HCT116 (cell line): ENCODE data around the gene CCDC3. TPM values are rescaled to one million over a fixed set of nuclear protein-coding genes. Genes with fewer than 3 reads are reported as not detected.

ENCODE experiments used
- ATAC-seq: fragments of 200-7000 bp; cut with Tn5 transposase; 2 replicates; pipeline ENCODE4 v1.9.1; 2020; ENCODE audit warnings: mild to moderate bottlenecking, moderate library complexity
- BruUV-seq: library from RNA; stranded (reverse); fragments of 400-500 nt; replicated peaks from 2 replicates; lab custom pipeline; 2021; lab: Mats Ljungman, UMichigan
- CTCF ChIA-PET: fragments of 300-600 bp; sonication (Branson Sonifier 250); formaldehyde crosslinking; loops from one replicate; lab custom pipeline; 2021; ENCODE audit warnings: antibody characterized with exemption; lab: Charles Lee
- POLR2A ChIA-PET: fragments of 300-600, 350-600 bp; sonication (Branson Sonifier 250); formaldehyde crosslinking; loops from one replicate; lab custom pipeline; 2021; ENCODE audit warnings: antibody characterized with exemption; lab: Charles Lee
- RAD21 ChIA-PET, 2 experiments: fragments of 300-600 bp; sonication (Branson Sonifier 250); formaldehyde crosslinking; loops; one replicate each; lab custom pipeline; 2023; ENCODE audit warnings: low total read pairs in 2 of 2; ENCODE audit not compliant: uncharacterized antibody in 2 of 2, unreplicated experiment in 2 of 2, low non-redundant PET in 1 of 2; lab: Charles Lee
- DNase-seq: peaks from one replicate; pipeline ENCODE4 v3.0.0-alpha.2; 2010; ENCODE audit warnings: low read depth, low spot score
- H2AFZ ChIP-seq: fragments of 200-600 bp; shearing (Covaris generic), sonication (generic); 2 replicates; pipeline ENCODE4 v1.6.1; 2017; ENCODE audit warnings: low read depth, mixed run types, mixed read lengths, antibody characterized with exemption, low read length; ENCODE audit not compliant: poor library complexity, severe bottlenecking
- H3K27ac ChIP-seq: 2 replicates; pipeline ENCODE4 v1.5.1; 2012; ENCODE audit warnings: low read depth, low read length
- H3K27me3 ChIP-seq: fragments of 200-600 bp; sonication (generic); 2 replicates; pipeline ENCODE4 v1.6.1; 2016; ENCODE audit warnings: mixed run types, low read length, mixed read lengths; ENCODE audit not compliant: insufficient read depth
- H3K36me3 ChIP-seq, 2 experiments: fragments of 200-500 bp in 1 of 2; fragments of 200-600 bp in 1 of 2; sonication (Bioruptor generic) in 1 of 2; sonication (generic) in 1 of 2; 2 replicates each; pipeline versions ENCODE4 v1.5.1 to v1.6.1; 2014 to 2016; ENCODE audit warnings: low read length in 2 of 2, inconsistent platforms in 1 of 2, mixed read lengths in 1 of 2, mixed run types in 1 of 2; ENCODE audit not compliant: insufficient read depth in 2 of 2, control insufficient read depth in 1 of 2
- H3K4me1 ChIP-seq, 2 experiments: fragments of 200-600 bp in 1 of 2; sonication (generic) in 1 of 2; 2 replicates each; pipeline versions ENCODE4 v1.5.1 to v1.6.1; 2012 to 2017; ENCODE audit warnings: low read length in 2 of 2, inconsistent platforms in 1 of 2, mild to moderate bottlenecking in 1 of 2, mixed read lengths in 1 of 2, mixed run types in 1 of 2, moderate library complexity in 1 of 2; ENCODE audit not compliant: insufficient read depth in 2 of 2, control insufficient read depth in 1 of 2
- H3K4me2 ChIP-seq: fragments of 200-600 bp; sonication (generic); 2 replicates; pipeline ENCODE4 v1.6.1; 2017; ENCODE audit warnings: mixed run types, low read length, mixed read lengths
- H3K4me3 ChIP-seq, 2 experiments: fragments of 200-600 bp in 1 of 2; sonication (generic) in 1 of 2; replicated peaks in 1 of 2; 2 replicates each; pipeline ENCODE4 v1.5.1; 2011 to 2016; ENCODE audit warnings: low read length in 2 of 2, control low read depth in 1 of 2, low read depth in 1 of 2, mild to moderate bottlenecking in 1 of 2, mixed read lengths in 1 of 2, mixed run types in 1 of 2
- H3K79me2 ChIP-seq: fragments of 200-600 bp; sonication (generic); 2 replicates; pipeline ENCODE4 v1.6.1; 2017; ENCODE audit warnings: mild to moderate bottlenecking, mixed run types, low read length, moderate library complexity, mixed read lengths; ENCODE audit not compliant: insufficient read depth
- H3K9ac ChIP-seq: fragments of 200-600 bp; sonication (generic); 2 replicates; pipeline ENCODE4 v1.6.1; 2016; ENCODE audit warnings: low read length, mixed read lengths
- H3K9me2 ChIP-seq: fragments of 200-600 bp; sonication (generic), shearing (Covaris generic); 2 replicates; pipeline ENCODE4 v1.6.1; 2017; ENCODE audit warnings: mixed run types, mild to moderate bottlenecking, moderate library complexity; ENCODE audit not compliant: insufficient read depth
- H3K9me3 ChIP-seq, 2 experiments: fragments of 200-500 bp in 1 of 2; fragments of 200-600 bp in 1 of 2; sonication (Bioruptor generic) in 1 of 2; sonication (generic) in 1 of 2; 2 replicates each; pipeline ENCODE4 v1.6.1; 2014 to 2017; ENCODE audit warnings: low read length in 2 of 2, mixed read lengths in 2 of 2, inconsistent platforms in 1 of 2, low read depth in 1 of 2, mild to moderate bottlenecking in 1 of 2, mixed run types in 1 of 2, moderate library complexity in 1 of 2; ENCODE audit not compliant: control insufficient read depth in 1 of 2, insufficient read depth in 1 of 2
- H4K20me1 ChIP-seq: fragments of 200-600 bp; sonication (generic), shearing (Covaris generic); 2 replicates; pipeline ENCODE4 v1.6.1; 2017; ENCODE audit warnings: mixed run types, mild to moderate bottlenecking, moderate library complexity; ENCODE audit not compliant: insufficient read depth
- ATF3 ChIP-seq: IDR thresholded peaks from 2 replicates; pipeline ENCODE4 v1.6.1; 2012
- ELF1 ChIP-seq: IDR thresholded peaks from 2 replicates; pipeline ENCODE4 v1.6.1; 2012; ENCODE audit warnings: low read depth, borderline replicate concordance
- EZH2 ChIP-seq: fragments of 200-600 bp; sonication (generic); IDR thresholded peaks from 2 replicates; pipeline ENCODE4 v1.6.1; 2017; ENCODE audit warnings: antibody characterized with exemption, mixed run types
- POLR2A ChIP-seq: IDR thresholded peaks from 2 replicates; pipeline ENCODE4 v1.7.0; 2011; ENCODE audit warnings: borderline replicate concordance; ENCODE audit not compliant: insufficient read depth, insufficient read length; ENCODE audit errors: extremely low read depth
- RAD21 ChIP-seq: IDR thresholded peaks from 2 replicates; pipeline ENCODE4 v1.6.1; 2012; ENCODE audit warnings: low read depth, mild to moderate bottlenecking
- TCF7L2 ChIP-seq: IDR thresholded peaks from 2 replicates; pipeline ENCODE4 v1.7.0; 2011; ENCODE audit warnings: borderline replicate concordance, inconsistent platforms; ENCODE audit not compliant: insufficient read depth, insufficient read length; ENCODE audit errors: extremely low read depth
- ZFX ChIP-seq: fragments of 450-650 bp; IDR thresholded peaks from 2 replicates; pipeline ENCODE4 v1.6.1; 2017
- ZNF274 ChIP-seq: fragments of 200-500 bp; sonication (Bioruptor generic); IDR thresholded peaks from 2 replicates; pipeline ENCODE4 v1.6.1; 2014; ENCODE audit warnings: mild to moderate bottlenecking, low read depth, low read length, inconsistent platforms
- intact Hi-C: fragments of 100-400 bp; cut with micrococcal nuclease; formaldehyde crosslinking; loops from 2 replicates; pipeline ENCODE4 v1.10.0; 2022
- total RNA-seq: library from RNA; stranded (reverse); gene quantifications from one replicate; pipeline ENCODE4 v1.2.1, GENCODE V29; 2021; ENCODE audit not compliant: unreplicated experiment
- TF ChIP-seq, protein P1 (sequence below): IDR thresholded peaks from 2 replicates; pipeline ENCODE4 v1.6.1; 2012; ENCODE audit warnings: low read depth
- TF ChIP-seq, protein P2 (sequence below), 3 experiments: fragments of 200-600 bp in 1 of 3; sonication (generic) in 1 of 3; IDR thresholded peaks in 2 of 3; conservative IDR thresholded peaks in 1 of 3; 2 replicates each; pipeline ENCODE4 v1.5.1; 2012 to 2017; ENCODE audit warnings: low read depth in 2 of 3, low read length in 2 of 3, antibody characterized with exemption in 1 of 3, borderline replicate concordance in 1 of 3, control low read depth in 1 of 3, mild to moderate bottlenecking in 1 of 3, mixed read lengths in 1 of 3, mixed run types in 1 of 3, moderate library complexity in 1 of 3; ENCODE audit not compliant: insufficient read depth in 1 of 3
- TF ChIP-seq, protein P3 (sequence below): IDR thresholded peaks from 2 replicates; pipeline ENCODE4 v1.6.1; 2012

The CCDC3 gene
- total RNA-seq, 1 experiment from 2014 or later: 10.5 TPM

DNA sequence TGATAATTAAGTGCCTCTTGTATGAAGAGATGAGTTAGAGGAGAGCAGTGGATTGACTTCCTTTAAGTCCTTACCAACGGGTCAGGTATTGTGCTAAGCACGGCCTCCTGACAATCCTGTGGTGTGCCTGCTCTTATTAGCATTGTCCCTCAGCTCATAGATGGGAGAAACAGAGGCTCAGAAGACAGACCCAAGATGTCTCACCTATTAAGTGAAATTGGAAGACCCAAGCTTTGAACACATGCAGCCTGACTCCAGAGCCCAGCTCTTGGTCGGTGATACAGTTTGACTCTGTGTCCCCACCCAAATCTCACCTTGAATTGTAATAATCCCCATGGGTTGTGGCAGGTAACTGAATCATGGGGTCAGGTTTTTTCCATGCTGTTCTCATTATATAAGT, 53.8 kb downstream of the CCDC3 start:
- no peak overlapping the region for H3K9ac ChIP-seq
- no peaks in the 10 kb centered on the region for H4K20me1 ChIP-seq
- RAD21 ChIA-PET: no interaction called here
- H3K4me3 ChIP-seq: no peak overlapping the region
- no peaks in the 10 kb centered on the region for H3K9me3 ChIP-seq
- no peak overlapping the region for H3K4me2 ChIP-seq
- DNase-seq: no peak
- no peak overlapping the region for H2AFZ ChIP-seq
- no peaks in the 10 kb centered on the region for H3K9me2 ChIP-seq
- intact Hi-C loops: no loop called here
- TF ChIP-seq EZH2: no peak
- TF ChIP-seq RAD21: no peak
- TF ChIP-seq ZFX: no peak
- TF ChIP-seq ZNF274: no peak
- TF ChIP-seq, protein P1, sequence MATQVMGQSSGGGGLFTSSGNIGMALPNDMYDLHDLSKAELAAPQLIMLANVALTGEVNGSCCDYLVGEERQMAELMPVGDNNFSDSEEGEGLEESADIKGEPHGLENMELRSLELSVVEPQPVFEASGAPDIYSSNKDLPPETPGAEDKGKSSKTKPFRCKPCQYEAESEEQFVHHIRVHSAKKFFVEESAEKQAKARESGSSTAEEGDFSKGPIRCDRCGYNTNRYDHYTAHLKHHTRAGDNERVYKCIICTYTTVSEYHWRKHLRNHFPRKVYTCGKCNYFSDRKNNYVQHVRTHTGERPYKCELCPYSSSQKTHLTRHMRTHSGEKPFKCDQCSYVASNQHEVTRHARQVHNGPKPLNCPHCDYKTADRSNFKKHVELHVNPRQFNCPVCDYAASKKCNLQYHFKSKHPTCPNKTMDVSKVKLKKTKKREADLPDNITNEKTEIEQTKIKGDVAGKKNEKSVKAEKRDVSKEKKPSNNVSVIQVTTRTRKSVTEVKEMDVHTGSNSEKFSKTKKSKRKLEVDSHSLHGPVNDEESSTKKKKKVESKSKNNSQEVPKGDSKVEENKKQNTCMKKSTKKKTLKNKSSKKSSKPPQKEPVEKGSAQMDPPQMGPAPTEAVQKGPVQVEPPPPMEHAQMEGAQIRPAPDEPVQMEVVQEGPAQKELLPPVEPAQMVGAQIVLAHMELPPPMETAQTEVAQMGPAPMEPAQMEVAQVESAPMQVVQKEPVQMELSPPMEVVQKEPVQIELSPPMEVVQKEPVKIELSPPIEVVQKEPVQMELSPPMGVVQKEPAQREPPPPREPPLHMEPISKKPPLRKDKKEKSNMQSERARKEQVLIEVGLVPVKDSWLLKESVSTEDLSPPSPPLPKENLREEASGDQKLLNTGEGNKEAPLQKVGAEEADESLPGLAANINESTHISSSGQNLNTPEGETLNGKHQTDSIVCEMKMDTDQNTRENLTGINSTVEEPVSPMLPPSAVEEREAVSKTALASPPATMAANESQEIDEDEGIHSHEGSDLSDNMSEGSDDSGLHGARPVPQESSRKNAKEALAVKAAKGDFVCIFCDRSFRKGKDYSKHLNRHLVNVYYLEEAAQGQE: no peak
- TF ChIP-seq POLR2A: no peak
- TF ChIP-seq ELF1: no peak
- TF ChIP-seq, protein P2, sequence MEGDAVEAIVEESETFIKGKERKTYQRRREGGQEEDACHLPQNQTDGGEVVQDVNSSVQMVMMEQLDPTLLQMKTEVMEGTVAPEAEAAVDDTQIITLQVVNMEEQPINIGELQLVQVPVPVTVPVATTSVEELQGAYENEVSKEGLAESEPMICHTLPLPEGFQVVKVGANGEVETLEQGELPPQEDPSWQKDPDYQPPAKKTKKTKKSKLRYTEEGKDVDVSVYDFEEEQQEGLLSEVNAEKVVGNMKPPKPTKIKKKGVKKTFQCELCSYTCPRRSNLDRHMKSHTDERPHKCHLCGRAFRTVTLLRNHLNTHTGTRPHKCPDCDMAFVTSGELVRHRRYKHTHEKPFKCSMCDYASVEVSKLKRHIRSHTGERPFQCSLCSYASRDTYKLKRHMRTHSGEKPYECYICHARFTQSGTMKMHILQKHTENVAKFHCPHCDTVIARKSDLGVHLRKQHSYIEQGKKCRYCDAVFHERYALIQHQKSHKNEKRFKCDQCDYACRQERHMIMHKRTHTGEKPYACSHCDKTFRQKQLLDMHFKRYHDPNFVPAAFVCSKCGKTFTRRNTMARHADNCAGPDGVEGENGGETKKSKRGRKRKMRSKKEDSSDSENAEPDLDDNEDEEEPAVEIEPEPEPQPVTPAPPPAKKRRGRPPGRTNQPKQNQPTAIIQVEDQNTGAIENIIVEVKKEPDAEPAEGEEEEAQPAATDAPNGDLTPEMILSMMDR (IDR thresholded peaks at IDR 0.05 in 2 of 3, conservative IDR thresholded peaks at IDR 0.05 in 1 of 3; ENCODE audit: borderline replicate concordance in 1 of 3, insufficient read depth in 1 of 3, low read depth in 2 of 3, low read length in 2 of 3): no peak
- TF ChIP-seq, protein P3, sequence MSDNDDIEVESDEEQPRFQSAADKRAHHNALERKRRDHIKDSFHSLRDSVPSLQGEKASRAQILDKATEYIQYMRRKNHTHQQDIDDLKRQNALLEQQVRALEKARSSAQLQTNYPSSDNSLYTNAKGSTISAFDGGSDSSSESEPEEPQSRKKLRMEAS: no peak
- TF ChIP-seq TCF7L2: no peak
- no peak for TF ChIP-seq ATF3
- TF ChIP-seq, all 23 proteins: peak for 0
- no peaks in the 10 kb centered on the region for H3K4me1 ChIP-seq
- CTCF ChIA-PET: no interaction called here
- POLR2A ChIA-PET: no interaction called here
- ATAC-seq: no peak
- no peaks in the 10 kb centered on the region for H3K79me2 ChIP-seq
- H3K36me3 ChIP-seq: no peaks in the 10 kb centered on the region
- BruUV-seq: no TSS peak
- H3K27me3 ChIP-seq: no peaks in the 10 kb centered on the region
- H3K27ac ChIP-seq: no peak overlapping the region
